Upper lobe of right lung (tissue), 1 donor: ENCODE measurements around the gene DLX1. TPM values are rescaled to one million over a fixed set of nuclear protein-coding genes. Genes with fewer than 3 reads are reported as not detected.

Source experiments
- ATAC-seq: fragments of 200-7000 bp; cut with Tn5 transposase; one replicate; pipeline ENCODE4 v1.9.1; 2020; ENCODE audit warnings: mild to moderate bottlenecking, moderate library complexity
- DNase-seq: peaks from one replicate; pipeline ENCODE4 v3.0.0-alpha.2; 2020
- H3K27ac ChIP-seq: fragments of 200-600 bp; one replicate; pipeline ENCODE4 v1.8.0; 2022
- H3K27me3 ChIP-seq: fragments of 200-600 bp; one replicate; pipeline ENCODE4 v1.8.0; 2022; ENCODE audit warnings: mild to moderate bottlenecking
- H3K36me3 ChIP-seq: fragments of 200-600 bp; one replicate; pipeline ENCODE4 v1.8.0; 2022
- H3K4me1 ChIP-seq: fragments of 200-600 bp; one replicate; pipeline ENCODE4 v1.8.0; 2022
- H3K4me3 ChIP-seq: fragments of 200-600 bp; one replicate; pipeline ENCODE4 v1.8.0; 2022; ENCODE audit warnings: mild to moderate bottlenecking
- H3K9me3 ChIP-seq: fragments of 200-600 bp; one replicate; pipeline ENCODE4 v1.8.0; 2022
- intact Hi-C: fragments of 100-400 bp; cut with DNase I; formaldehyde crosslinking; loops from one replicate; pipeline ENCODE4 v1.11.0; 2022
- total RNA-seq: library from RNA; stranded (reverse); fragmentation: NEBNext Ultra II Directional; extraction: Animal tissue kit (Norgen Biotek cat#: 25700); gene quantifications from one replicate; pipeline ENCODE4 v1.2.1, GENCODE V29; 2021
- TF ChIP-seq, protein P1 (sequence below): fragments of 200-600 bp; IDR thresholded peaks from one replicate; pipeline ENCODE4 v1.8.0; 2022; ENCODE audit warnings: antibody characterized with exemption
- donor health status: DM: no; HTN: yes; CAD: no; lungs with severe emphysema.

The DLX1 gene
- total RNA-seq, 1 donor from 2014 or later: not detected

- intact Hi-C loops: no loop called here
- H3K27me3 ChIP-seq: peaks cover 68% of the 10 kb centered on the region
These were observed 5.3 kb upstream of the DLX1 start for GRCh38 chr2:172079838-172080640.

GRCh38 chr2:172080641-172081220, 4.6 kb upstream of the DLX1 start:
- Histone ChIP-seq H3K36me3 (no peaks in the 10 kb centered on the region), H3K4me1 (peaks cover 25% of the 10 kb centered on the region), H3K4me3 (no peak overlapping the region), H3K27ac (no peak overlapping the region), H3K27me3 (peaks cover 75% of the 10 kb centered on the region), H3K9me3 (no peaks in the 10 kb centered on the region)
- TF ChIP-seq, protein P1, sequence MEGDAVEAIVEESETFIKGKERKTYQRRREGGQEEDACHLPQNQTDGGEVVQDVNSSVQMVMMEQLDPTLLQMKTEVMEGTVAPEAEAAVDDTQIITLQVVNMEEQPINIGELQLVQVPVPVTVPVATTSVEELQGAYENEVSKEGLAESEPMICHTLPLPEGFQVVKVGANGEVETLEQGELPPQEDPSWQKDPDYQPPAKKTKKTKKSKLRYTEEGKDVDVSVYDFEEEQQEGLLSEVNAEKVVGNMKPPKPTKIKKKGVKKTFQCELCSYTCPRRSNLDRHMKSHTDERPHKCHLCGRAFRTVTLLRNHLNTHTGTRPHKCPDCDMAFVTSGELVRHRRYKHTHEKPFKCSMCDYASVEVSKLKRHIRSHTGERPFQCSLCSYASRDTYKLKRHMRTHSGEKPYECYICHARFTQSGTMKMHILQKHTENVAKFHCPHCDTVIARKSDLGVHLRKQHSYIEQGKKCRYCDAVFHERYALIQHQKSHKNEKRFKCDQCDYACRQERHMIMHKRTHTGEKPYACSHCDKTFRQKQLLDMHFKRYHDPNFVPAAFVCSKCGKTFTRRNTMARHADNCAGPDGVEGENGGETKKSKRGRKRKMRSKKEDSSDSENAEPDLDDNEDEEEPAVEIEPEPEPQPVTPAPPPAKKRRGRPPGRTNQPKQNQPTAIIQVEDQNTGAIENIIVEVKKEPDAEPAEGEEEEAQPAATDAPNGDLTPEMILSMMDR: no peak
- ATAC-seq: no peak
- intact Hi-C loops: no loop called here
- DNase-seq: no peak

More at GRCh38 chr2:172079838-172080640, 5.3 kb upstream of the DLX1 start:
- DNase-seq (no peak), ATAC-seq (no peak)
- TF ChIP-seq, protein P1: no peak
- no peaks in the 10 kb centered on the region for H3K9me3 ChIP-seq
- no peaks in the 10 kb centered on the region for H3K36me3 ChIP-seq
- peaks cover 18% of the 10 kb centered on the region for H3K4me1 ChIP-seq
- no peak overlapping the region for H3K27ac ChIP-seq
- no peak overlapping the region for H3K4me3 ChIP-seq

- no peaks in the 10 kb centered on the region for H3K9me3 ChIP-seq
- DNase-seq (no peak), ATAC-seq (no peak)
- H3K4me3 ChIP-seq: no peak overlapping the region
- H3K27ac ChIP-seq: no peak overlapping the region
- TF ChIP-seq, protein P1: no peak
- peaks cover 32% of the 10 kb centered on the region for H3K4me1 ChIP-seq
- peaks cover 82% of the 10 kb centered on the region for H3K27me3 ChIP-seq
- intact Hi-C loops: no loop called here
- H3K36me3 ChIP-seq: no peaks in the 10 kb centered on the region
These were observed 3.9 kb upstream of the DLX1 start for GRCh38 chr2:172081221-172082022.

GRCh38 chr2:172082105-172082943, 3.0 kb upstream of the DLX1 start:
- Histone ChIP-seq H3K27ac (no peak overlapping the region), H3K36me3 (no peaks in the 10 kb centered on the region), H3K27me3 (peaks cover 91% of the 10 kb centered on the region), H3K4me3 (no peak overlapping the region), H3K9me3 (no peaks in the 10 kb centered on the region), H3K4me1 (peaks cover 36% of the 10 kb centered on the region)
- TF ChIP-seq, protein P1: no peak
- DNase-seq: no peak
- intact Hi-C loops: no loop called here
- no peak for ATAC-seq
